Measurements from ENCODE around the gene CHRNA4.

CHRNA4 gene

DNA sequence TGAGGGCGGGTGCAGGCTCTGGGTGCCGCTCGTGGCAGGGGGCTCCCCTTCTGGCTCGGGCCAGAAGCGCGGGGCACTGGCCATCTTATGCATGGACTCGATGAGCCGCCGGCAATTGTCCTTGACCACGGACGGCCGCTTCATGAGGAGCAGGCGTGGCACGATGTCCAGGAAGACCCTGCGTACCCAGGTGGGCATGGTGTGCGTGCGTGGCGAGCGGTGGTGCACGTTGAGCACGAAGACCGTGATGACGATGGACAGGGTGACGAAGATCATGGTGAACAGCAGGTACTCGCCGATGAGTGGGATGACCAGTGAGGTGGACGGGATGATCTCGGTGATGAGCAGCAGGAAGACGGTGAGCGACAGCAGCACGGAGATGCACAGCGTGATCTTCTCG lies 11.0 kb downstream of the CHRNA4 start:
- H3K27me3 ChIP-seq (ENCODE audit: low read depth, low read length): no peaks in the 10 kb centered on the region
- no peak overlapping the region for H3K27ac ChIP-seq (ENCODE audit: low read length)
- H3K9me3 ChIP-seq (ENCODE audit: insufficient read depth, low read length): no peaks in the 10 kb centered on the region
- no peak overlapping the region for H3K9ac ChIP-seq (ENCODE audit: low read length)
- H4K20me1 ChIP-seq (ENCODE audit: insufficient read depth, low read length): no peaks in the 10 kb centered on the region
- H3K4me3 ChIP-seq (ENCODE audit: low read length): no peak overlapping the region
- H3K4me1 ChIP-seq (ENCODE audit: low read length): no peaks in the 10 kb centered on the region
- H3K4me2 ChIP-seq (ENCODE audit: low read length): no peak overlapping the region
- H3K79me2 ChIP-seq (ENCODE audit: low read length): no peaks in the 10 kb centered on the region
- TF ChIP-seq, protein P1, sequence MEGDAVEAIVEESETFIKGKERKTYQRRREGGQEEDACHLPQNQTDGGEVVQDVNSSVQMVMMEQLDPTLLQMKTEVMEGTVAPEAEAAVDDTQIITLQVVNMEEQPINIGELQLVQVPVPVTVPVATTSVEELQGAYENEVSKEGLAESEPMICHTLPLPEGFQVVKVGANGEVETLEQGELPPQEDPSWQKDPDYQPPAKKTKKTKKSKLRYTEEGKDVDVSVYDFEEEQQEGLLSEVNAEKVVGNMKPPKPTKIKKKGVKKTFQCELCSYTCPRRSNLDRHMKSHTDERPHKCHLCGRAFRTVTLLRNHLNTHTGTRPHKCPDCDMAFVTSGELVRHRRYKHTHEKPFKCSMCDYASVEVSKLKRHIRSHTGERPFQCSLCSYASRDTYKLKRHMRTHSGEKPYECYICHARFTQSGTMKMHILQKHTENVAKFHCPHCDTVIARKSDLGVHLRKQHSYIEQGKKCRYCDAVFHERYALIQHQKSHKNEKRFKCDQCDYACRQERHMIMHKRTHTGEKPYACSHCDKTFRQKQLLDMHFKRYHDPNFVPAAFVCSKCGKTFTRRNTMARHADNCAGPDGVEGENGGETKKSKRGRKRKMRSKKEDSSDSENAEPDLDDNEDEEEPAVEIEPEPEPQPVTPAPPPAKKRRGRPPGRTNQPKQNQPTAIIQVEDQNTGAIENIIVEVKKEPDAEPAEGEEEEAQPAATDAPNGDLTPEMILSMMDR (IDR thresholded peaks at IDR 0.05; ENCODE audit: low read depth, low read length): no peak
- no peak for TF ChIP-seq EZH2phosphoT487 (IDR thresholded peaks at IDR 0.05; ENCODE audit: low read depth)
- no peak overlapping the region for H2AFZ ChIP-seq (ENCODE audit: low read depth, low read length)
- no peaks in the 10 kb centered on the region for H3K36me3 ChIP-seq (replicated peaks; ENCODE audit: low read depth, low read length)

DNA sequence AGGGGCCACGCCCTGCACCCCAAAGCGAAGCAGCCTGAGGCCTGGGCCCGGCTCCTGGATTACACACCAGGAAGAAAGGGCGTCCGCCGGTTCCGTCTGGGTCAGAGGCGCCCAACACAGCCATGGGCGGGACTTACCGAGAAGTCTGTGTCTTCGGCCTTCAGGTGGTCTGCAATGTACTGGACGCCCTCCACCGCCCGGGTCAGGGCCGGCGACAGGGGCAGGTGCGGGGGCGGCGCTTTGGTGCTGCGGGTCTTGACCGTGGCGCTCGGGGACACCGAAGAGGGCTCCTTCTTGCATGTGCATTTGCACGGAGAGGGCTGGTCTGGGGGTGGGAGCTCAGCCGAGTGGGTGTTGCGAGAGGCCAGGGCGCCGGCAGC lies 11.6 kb downstream of the CHRNA4 start:
- no peak overlapping the region for H3K4me2 ChIP-seq (ENCODE audit: low read length)
- H3K27me3 ChIP-seq (ENCODE audit: low read depth, low read length): no peaks in the 10 kb centered on the region
- H3K27ac ChIP-seq (ENCODE audit: low read length): no peak overlapping the region
- no peaks in the 10 kb centered on the region for H3K79me2 ChIP-seq (ENCODE audit: low read length)
- no peaks in the 10 kb centered on the region for H4K20me1 ChIP-seq (ENCODE audit: insufficient read depth, low read length)
- no peak overlapping the region for H3K4me3 ChIP-seq (ENCODE audit: low read length)
- H3K36me3 ChIP-seq (replicated peaks; ENCODE audit: low read depth, low read length): no peaks in the 10 kb centered on the region
- TF ChIP-seq, protein P1 (IDR thresholded peaks at IDR 0.05; ENCODE audit: low read depth, low read length): no peak
- TF ChIP-seq EZH2phosphoT487 (IDR thresholded peaks at IDR 0.05; ENCODE audit: low read depth): no peak
- H3K9ac ChIP-seq (ENCODE audit: low read length): no peak overlapping the region
- H2AFZ ChIP-seq (ENCODE audit: low read depth, low read length): no peak overlapping the region
- H3K4me1 ChIP-seq (ENCODE audit: low read length): no peaks in the 10 kb centered on the region
- H3K9me3 ChIP-seq (ENCODE audit: insufficient read depth, low read length): no peaks in the 10 kb centered on the region

DNA sequence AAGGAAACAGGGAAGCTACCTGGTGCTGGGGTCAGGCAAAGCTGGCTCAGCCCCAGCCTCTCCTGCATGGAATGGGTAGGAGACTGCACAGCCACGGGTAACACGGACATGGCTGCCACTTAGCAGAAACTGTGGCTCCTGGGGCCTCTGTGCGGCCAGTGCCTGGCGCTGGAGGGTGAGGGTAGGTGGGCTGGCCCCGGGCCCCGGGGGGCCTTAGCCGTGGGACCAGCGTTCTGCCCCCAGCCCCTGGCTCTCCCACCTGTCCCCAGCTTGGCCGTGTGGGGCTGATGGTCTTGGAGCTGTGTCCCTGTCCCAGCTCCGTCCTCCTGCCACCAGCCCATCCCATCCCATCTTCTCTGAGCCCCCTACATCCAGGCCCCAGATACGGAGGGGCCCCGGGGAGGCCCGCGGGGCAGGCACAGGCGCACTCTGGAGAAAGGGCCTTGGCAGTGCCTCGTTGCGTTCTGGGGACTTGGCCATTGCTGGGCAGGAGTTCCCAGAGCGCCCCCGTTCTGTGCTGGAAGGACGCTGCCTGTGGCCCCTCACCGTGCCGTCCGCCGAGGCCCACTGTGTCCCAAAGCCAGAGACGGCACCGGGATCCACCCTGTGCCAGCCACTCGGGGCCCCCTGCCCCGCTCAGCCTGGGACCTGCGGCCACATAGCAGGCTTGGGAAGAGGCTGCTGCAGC lies 12.2 kb downstream of the CHRNA4 start:
- H3K27me3 ChIP-seq (ENCODE audit: low read depth, low read length): no peaks in the 10 kb centered on the region
- no peaks in the 10 kb centered on the region for H3K79me2 ChIP-seq (ENCODE audit: low read length)

DNA sequence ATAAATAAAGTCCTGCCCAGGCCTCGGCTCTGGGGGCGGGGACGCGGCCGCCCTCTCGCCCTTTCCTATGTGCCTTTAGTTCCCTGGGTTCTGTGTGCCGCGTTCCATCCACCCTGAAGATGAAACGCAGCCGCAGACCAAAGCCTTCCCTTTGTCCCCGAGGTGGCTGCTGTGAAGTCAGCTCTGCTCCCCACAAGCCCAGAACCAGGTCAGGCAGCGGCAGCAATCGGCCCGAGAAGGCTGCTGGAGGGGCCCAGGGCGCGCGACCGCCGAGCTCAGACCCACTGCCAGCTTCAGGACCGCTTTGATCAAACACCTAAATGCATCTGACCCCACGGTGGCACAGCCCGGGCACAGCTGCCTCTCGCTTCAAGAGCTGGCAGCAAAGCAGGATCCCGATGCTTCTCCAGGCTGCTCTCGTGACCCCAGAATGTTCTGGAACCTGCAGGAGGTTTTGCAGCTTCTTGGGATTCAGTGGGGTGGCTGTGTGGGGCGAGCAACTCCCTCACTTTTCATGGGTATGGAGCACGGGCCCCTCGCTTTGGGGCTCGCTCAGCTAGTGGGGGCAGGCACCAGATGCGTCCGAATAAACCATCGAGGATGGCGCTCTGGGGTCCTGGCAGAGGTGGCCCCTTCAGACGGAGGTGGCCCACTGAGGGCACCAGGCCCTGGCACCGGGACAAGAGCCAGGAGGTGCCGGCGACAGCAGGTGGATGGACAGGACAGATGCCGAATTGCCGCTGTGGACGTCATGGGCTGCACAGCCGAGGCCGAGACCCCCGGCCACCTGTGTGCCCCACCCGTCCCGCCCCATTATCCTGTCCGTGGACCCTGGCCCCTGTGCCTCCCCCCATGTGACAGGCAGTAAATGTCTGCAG lies 13.0 kb downstream of the CHRNA4 start:
- TF ChIP-seq, protein P1 (IDR thresholded peaks at IDR 0.05; ENCODE audit: low read depth, low read length): no peak
- TF ChIP-seq EZH2phosphoT487 (IDR thresholded peaks at IDR 0.05; ENCODE audit: low read depth): no peak
- Histone ChIP-seq H3K9me3 (ENCODE audit: insufficient read depth, low read length) (no peaks in the 10 kb centered on the region), H3K36me3 (replicated peaks; ENCODE audit: low read depth, low read length) (no peaks in the 10 kb centered on the region)

More for the DNA sequence above, 12.2 kb downstream of the CHRNA4 start:
- Histone ChIP-seq H3K9ac (ENCODE audit: low read length) (no peak overlapping the region), H3K4me3 (ENCODE audit: low read length) (no peak overlapping the region), H3K4me2 (ENCODE audit: low read length) (no peak overlapping the region), H3K4me1 (ENCODE audit: low read length) (no peaks in the 10 kb centered on the region), H3K36me3 (replicated peaks; ENCODE audit: low read depth, low read length) (no peaks in the 10 kb centered on the region), H3K27ac (ENCODE audit: low read length) (no peak overlapping the region), H2AFZ (ENCODE audit: low read depth, low read length) (no peak overlapping the region), H4K20me1 (ENCODE audit: insufficient read depth, low read length) (no peaks in the 10 kb centered on the region), H3K9me3 (ENCODE audit: insufficient read depth, low read length) (no peaks in the 10 kb centered on the region)
- TF ChIP-seq, protein P1 (IDR thresholded peaks at IDR 0.05; ENCODE audit: low read depth, low read length): no peak
- no peak for TF ChIP-seq EZH2phosphoT487 (IDR thresholded peaks at IDR 0.05; ENCODE audit: low read depth)

More for the DNA sequence above, 13.0 kb downstream of the CHRNA4 start:
- Histone ChIP-seq H3K27me3 (ENCODE audit: low read depth, low read length) (no peaks in the 10 kb centered on the region), H4K20me1 (ENCODE audit: insufficient read depth, low read length) (no peaks in the 10 kb centered on the region), H2AFZ (ENCODE audit: low read depth, low read length) (no peak overlapping the region), H3K27ac (ENCODE audit: low read length) (no peak overlapping the region), H3K4me3 (ENCODE audit: low read length) (no peak overlapping the region), H3K79me2 (ENCODE audit: low read length) (no peaks in the 10 kb centered on the region), H3K9ac (ENCODE audit: low read length) (no peak overlapping the region), H3K4me1 (ENCODE audit: low read length) (no peaks in the 10 kb centered on the region), H3K4me2 (ENCODE audit: low read length) (no peak overlapping the region)

Data from OCI-LY3 (cell line).